K562 (cell line): ENCODE measurements around the gene TOM1L2. TPM values are rescaled to one million over a fixed set of nuclear protein-coding genes. Genes with fewer than 3 reads are reported as not detected.
A peak's percentile ranks its signal among the peaks of the same experiment; 100 is the strongest.

Experiments
- CC2D1A ChIP-seq: fragments of 450-650 bp; IDR thresholded peaks from 2 replicates; pipeline ENCODE4 v1.6.1; 2017; ENCODE audit warnings: mild to moderate bottlenecking
- E2F3 ChIP-seq: fragments of 250-450 bp; sonication (Bioruptor Pico); IDR thresholded peaks from 2 replicates; pipeline ENCODE4 v1.4.0; 2020; ENCODE audit warnings: mild to moderate bottlenecking
- GTF2E2 ChIP-seq: fragments of 200-800 bp; sonication (Bioruptor generic); IDR thresholded peaks from 2 replicates; pipeline ENCODE4 v1.6.1; 2016; ENCODE audit warnings: missing genetic modification characterization, missing compliant biosample characterization
- HDAC3 ChIP-seq: fragments of 450-650 bp; IDR thresholded peaks from 2 replicates; pipeline ENCODE4 v1.6.1; 2018; ENCODE audit warnings: borderline replicate concordance, mild to moderate bottlenecking, moderate library complexity; ENCODE audit not compliant: partially characterized antibody
- HES1 ChIP-seq: fragments of 450-650 bp; IDR thresholded peaks from 2 replicates; pipeline ENCODE4 v1.6.1; 2016; ENCODE audit warnings: low read depth, mild to moderate bottlenecking, moderate library complexity
- HNRNPK ChIP-seq: fragments of 200-400 bp; formaldehyde crosslinking; IDR thresholded peaks from one replicate; pipeline ENCODE4 v1.6.1; 2018; ENCODE audit warnings: mild to moderate bottlenecking, low read depth, low read length; ENCODE audit not compliant: poor library complexity, severe bottlenecking
- JUN ChIP-seq, 2 experiments: sonication (generic) in 1 of 2; formaldehyde crosslinking in 1 of 2; IDR thresholded peaks; 2 replicates each; pipeline versions ENCODE4 v1.6.1 to v1.8.0; 2012 to 2022; ENCODE audit warnings: borderline replicate concordance in 2 of 2, mild to moderate bottlenecking in 2 of 2, improper control_type of control experiment in 1 of 2, low read depth in 1 of 2, low read length in 1 of 2, missing genetic modification reagents in 1 of 2
- KDM2B ChIP-seq: fragments of 250-450 bp; sonication (Bioruptor Pico); IDR thresholded peaks from 2 replicates; pipeline ENCODE4 v1.8.0; 2021; ENCODE audit warnings: mild to moderate bottlenecking, moderate library complexity
- MAFG ChIP-seq: fragments of 450-650 bp; conservative IDR thresholded peaks from 2 replicates; pipeline ENCODE4 v1.6.1; 2016; ENCODE audit warnings: missing genetic modification characterization, missing compliant biosample characterization
- MCM7 ChIP-seq, 2 experiments: fragments of 450-650 bp; IDR thresholded peaks; 2 replicates each; pipeline ENCODE4 v1.6.1; 2016 to 2018
- MLX ChIP-seq, 2 experiments: fragments of 450-650 bp in 1 of 2; sonication (generic) in 1 of 2; formaldehyde crosslinking; conservative IDR thresholded peaks; 2 replicates each; pipeline versions ENCODE4 v1.4.0 to v1.8.1; 2020 to 2022; ENCODE audit warnings: mild to moderate bottlenecking in 1 of 2, missing genetic modification reagents in 1 of 2
- MTF1 ChIP-seq: fragments of 250-450 bp; sonication (Bioruptor Pico); IDR thresholded peaks from 2 replicates; pipeline ENCODE4 v1.9.0; 2021; ENCODE audit warnings: moderate library complexity, mild to moderate bottlenecking, inconsistent platforms, borderline replicate concordance
- POLR2A ChIP-seq: fragments of 450-650 bp; conservative IDR thresholded peaks from 2 replicates; pipeline ENCODE4 v1.6.1; 2016
- PRPF4 ChIP-seq: fragments of 200-400 bp; formaldehyde crosslinking; IDR thresholded peaks from one replicate; pipeline ENCODE4 v1.6.1; 2017; ENCODE audit warnings: low read length, low read depth, mild to moderate bottlenecking; ENCODE audit not compliant: insufficient read depth, poor library complexity, severe bottlenecking
- RB1 ChIP-seq: fragments of 450-650 bp; IDR thresholded peaks from 2 replicates; pipeline ENCODE4 v1.6.1; 2017; ENCODE audit warnings: low read depth, mild to moderate bottlenecking
- SIN3A ChIP-seq, 2 experiments: fragments of 150-350 bp in 1 of 2; IDR thresholded peaks; 2 replicates each; pipeline ENCODE4 v1.6.1; 2011 to 2016; ENCODE audit warnings: borderline replicate concordance in 2 of 2, low read depth in 2 of 2, low read length in 2 of 2, mild to moderate bottlenecking in 2 of 2, moderate library complexity in 2 of 2; ENCODE audit not compliant: control insufficient read depth in 1 of 2
- SIN3B ChIP-seq: fragments of 450-650 bp; IDR thresholded peaks from 2 replicates; pipeline ENCODE4 v1.6.1; 2017; ENCODE audit warnings: low read depth, mild to moderate bottlenecking, moderate library complexity
- SMAD4 ChIP-seq: fragments of 250-450 bp; sonication (Bioruptor Pico); conservative IDR thresholded peaks from 2 replicates; pipeline ENCODE4 v1.8.0; 2021; ENCODE audit warnings: inconsistent platforms, mild to moderate bottlenecking, moderate library complexity
- SNIP1 ChIP-seq: fragments of 450-650 bp; IDR thresholded peaks from 2 replicates; pipeline ENCODE4 v1.7.1; 2017; ENCODE audit warnings: low read depth, mild to moderate bottlenecking
- SRSF7 ChIP-seq: fragments of 200-400 bp; formaldehyde crosslinking; optimal IDR thresholded peaks from 2 replicates; pipeline ENCODE3; 2017; ENCODE audit warnings: mild to moderate bottlenecking, low read depth, low read length
- TCF7 ChIP-seq: sonication (generic); IDR thresholded peaks from 2 replicates; pipeline ENCODE4 v1.6.1; 2016; ENCODE audit warnings: antibody characterized with exemption, borderline replicate concordance
- TCFL5 ChIP-seq: fragments of 250-450 bp; sonication (Bioruptor Pico); conservative IDR thresholded peaks from 2 replicates; pipeline ENCODE4 v1.6.1; 2021; ENCODE audit warnings: mild to moderate bottlenecking, moderate library complexity, matching md5 sums
- THAP7 ChIP-seq: fragments of 250-450 bp; sonication (Bioruptor Pico); IDR thresholded peaks from 2 replicates; pipeline ENCODE4 v1.5.0; 2021
- ZNF280B ChIP-seq: fragments of 250-450 bp; sonication (Bioruptor Pico); IDR thresholded peaks from 2 replicates; pipeline ENCODE4 v1.5.1; 2021; ENCODE audit warnings: mild to moderate bottlenecking
- ZNF3 ChIP-seq: fragments of 250-450 bp; sonication (Bioruptor Pico); IDR thresholded peaks from 2 replicates; pipeline ENCODE4 v1.5.0; 2021; ENCODE audit warnings: mild to moderate bottlenecking, moderate library complexity
- ZNF384 ChIP-seq: IDR thresholded peaks from 2 replicates; pipeline ENCODE4 v1.6.1; 2012; ENCODE audit warnings: low read depth, low read length, improper control_type of control experiment
- ZNF561 ChIP-seq: fragments of 450-650 bp; formaldehyde crosslinking; conservative IDR thresholded peaks from 2 replicates; pipeline ENCODE4 v1.4.0; 2020; ENCODE audit warnings: mild to moderate bottlenecking, moderate library complexity
- polyA plus RNA-seq, 8 experiments: library from polyadenylated mRNA; depleted of rRNA in 4 of 8; stranded (reverse) in 5 of 8; unstranded in 3 of 8; fragments of >200 nt; fragmentation: Nextera tagmentation in 2 of 8; fragmentation: Illumina TruSeq in 1 of 8; extraction: Ambion mirVana in 2 of 8; extraction: Trizol in 1 of 8; gene quantifications; 2 replicates each; pipeline versions ENCODE4 v1.2.1 to v1.2.3, GENCODE V29; 2011 to 2014; ENCODE audit warnings: inconsistent platforms in 1 of 8, missing spikeins in 1 of 8
- total RNA-seq, 7 experiments: library from RNA; depleted of rRNA in 6 of 7; stranded (reverse); fragments of >200 nt in 6 of 7; fragmentation: Illumina TruSeq in 2 of 7; extraction: Trizol in 2 of 7; gene quantifications; 2 replicates each; pipeline versions ENCODE4 v1.2.1 to v1.2.3, GENCODE V29; 2011 to 2021; ENCODE audit warnings: low replicate concordance in 1 of 7

The TOM1L2 gene
- total and polyA plus RNA-seq, 9 of the 15 experiments (the other 6 are each of a cell fraction or from before 2014, with no cell fraction given), result 0.07 to 6.0 (median 2.5) TPM

GRCh38 chr17:17836818-17837379 is 135.3 kb downstream of the TOM1L2 start, which contains the start of gene SREBF1 (continued):
- TF ChIP-seq MLX (CRISPR knock-in tag; conservative IDR thresholded peaks at IDR 0.05) (no peak), MAFG (no peak), MCM7 (IDR thresholded peaks at IDR 0.05) (no peak), THAP7 (no peak), GTF2E2 (peak; percentile 55; the same call in 1 of the 2 replicates), CC2D1A (no peak), SNIP1 (no peak), HES1 (no peak), ZNF3 (CRISPR knock-in tag) (no peak), SMAD4 (CRISPR knock-in tag) (no peak), HDAC3 (no peak), ZNF280B (no peak), SRSF7 (no peak), TCF7 (no peak), POLR2A (peak; percentile 13; the same call in 1 of the 2 replicates), KDM2B (CRISPR knock-in tag) (no peak), JUN (IDR thresholded peaks at IDR 0.05; ENCODE audit: borderline replicate concordance, low read depth, low read length) (no peak), JUN (CRISPR knock-in tag; IDR thresholded peaks at IDR 0.05; ENCODE audit: borderline replicate concordance) (no peak), MTF1 (CRISPR knock-in tag) (no peak), RB1 (peak; percentile 0; the same call in 1 of the 2 replicates), ZNF561 (no peak), HNRNPK (no peak), PRPF4 (peak; percentile 20), E2F3 (CRISPR knock-in tag) (0 out of 2 replicates have a peak, but pooled peaks have one; percentile 5), SIN3B (peak; percentile 38; the same call in 1 of the 2 replicates), ZNF384 (no peak), TCFL5 (no peak), SIN3A (IDR thresholded peaks at IDR 0.05; ENCODE audit: borderline replicate concordance in 2 of 2, control insufficient read depth in 1 of 2, low read depth in 2 of 2, low read length in 2 of 2) (peak in 1 of 2 experiments; percentile 43; a peak in 1 of 4 replicates)
